HCT116 (cell line): ENCODE results near the gene CD7.

Source experiments
- EZH2 ChIP-seq: fragments of 200-600 bp; sonication (generic); IDR thresholded peaks from 2 replicates; pipeline ENCODE4 v1.6.1; 2017; ENCODE audit warnings: antibody characterized with exemption, mixed run types
- JUND ChIP-seq: IDR thresholded peaks from 2 replicates; pipeline ENCODE4 v1.6.1; 2012
- POLR2A ChIP-seq: IDR thresholded peaks from 2 replicates; pipeline ENCODE4 v1.7.0; 2011; ENCODE audit warnings: borderline replicate concordance; ENCODE audit not compliant: insufficient read depth, insufficient read length; ENCODE audit errors: extremely low read depth
- POLR2AphosphoS5 ChIP-seq: IDR thresholded peaks from 2 replicates; pipeline ENCODE4 v1.6.1; 2011; ENCODE audit warnings: mild to moderate bottlenecking, low read depth, low read length, moderate library complexity
- RAD21 ChIP-seq: IDR thresholded peaks from 2 replicates; pipeline ENCODE4 v1.6.1; 2012; ENCODE audit warnings: low read depth, mild to moderate bottlenecking
- ZFX ChIP-seq: fragments of 450-650 bp; IDR thresholded peaks from 2 replicates; pipeline ENCODE4 v1.6.1; 2017
- TF ChIP-seq, protein P1 (sequence below), 3 experiments: fragments of 200-600 bp in 1 of 3; sonication (generic) in 1 of 3; IDR thresholded peaks in 2 of 3; conservative IDR thresholded peaks in 1 of 3; 2 replicates each; pipeline ENCODE4 v1.5.1; 2012 to 2017; ENCODE audit warnings: low read depth in 2 of 3, low read length in 2 of 3, antibody characterized with exemption in 1 of 3, borderline replicate concordance in 1 of 3, control low read depth in 1 of 3, mild to moderate bottlenecking in 1 of 3, mixed read lengths in 1 of 3, mixed run types in 1 of 3, moderate library complexity in 1 of 3; ENCODE audit not compliant: insufficient read depth in 1 of 3
- TF ChIP-seq, protein P2 (sequence below): IDR thresholded peaks from 2 replicates; pipeline ENCODE4 v1.6.1; 2012
- TF ChIP-seq, protein P3 (sequence below): IDR thresholded peaks from 2 replicates; pipeline ENCODE4 v1.6.1; 2012

DNA sequence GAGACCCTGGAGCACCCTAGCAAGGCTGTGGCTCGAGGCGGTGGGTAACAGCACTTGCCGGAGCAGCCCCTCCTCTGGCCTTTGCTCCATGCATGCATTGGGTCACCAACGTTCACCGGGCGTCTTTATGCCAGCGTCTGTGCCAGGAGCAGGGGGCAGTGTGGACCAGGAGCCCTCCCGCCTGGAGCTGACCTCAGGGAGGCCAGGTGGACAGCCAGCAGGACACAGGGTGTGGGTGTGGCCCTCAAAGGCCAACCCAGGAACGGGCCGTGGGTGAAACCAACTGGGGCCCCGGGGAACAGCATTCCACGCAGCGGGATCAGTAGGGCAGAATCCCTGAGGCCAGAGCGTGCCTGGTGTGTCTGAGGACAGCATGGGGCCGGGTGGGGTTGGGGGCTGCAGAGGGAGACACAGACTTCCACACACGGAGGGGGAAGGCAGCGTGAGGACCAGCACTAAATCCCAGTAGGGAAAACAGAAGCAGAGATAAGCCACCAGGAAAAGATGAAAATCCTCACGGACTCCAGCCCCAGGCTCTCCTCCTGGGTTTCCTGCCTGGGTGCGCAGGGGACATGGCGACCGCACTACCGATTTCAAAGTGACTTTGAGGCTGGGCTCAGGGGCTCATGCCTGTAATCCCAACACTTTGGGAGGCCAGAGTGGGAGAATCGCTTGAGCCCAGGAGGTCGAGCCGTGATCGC lies 2.9 kb upstream of the CD7 start:
- no peak for TF ChIP-seq POLR2AphosphoS5
- no peak for TF ChIP-seq RAD21
- TF ChIP-seq ZFX = no peak
- TF ChIP-seq, protein P1, sequence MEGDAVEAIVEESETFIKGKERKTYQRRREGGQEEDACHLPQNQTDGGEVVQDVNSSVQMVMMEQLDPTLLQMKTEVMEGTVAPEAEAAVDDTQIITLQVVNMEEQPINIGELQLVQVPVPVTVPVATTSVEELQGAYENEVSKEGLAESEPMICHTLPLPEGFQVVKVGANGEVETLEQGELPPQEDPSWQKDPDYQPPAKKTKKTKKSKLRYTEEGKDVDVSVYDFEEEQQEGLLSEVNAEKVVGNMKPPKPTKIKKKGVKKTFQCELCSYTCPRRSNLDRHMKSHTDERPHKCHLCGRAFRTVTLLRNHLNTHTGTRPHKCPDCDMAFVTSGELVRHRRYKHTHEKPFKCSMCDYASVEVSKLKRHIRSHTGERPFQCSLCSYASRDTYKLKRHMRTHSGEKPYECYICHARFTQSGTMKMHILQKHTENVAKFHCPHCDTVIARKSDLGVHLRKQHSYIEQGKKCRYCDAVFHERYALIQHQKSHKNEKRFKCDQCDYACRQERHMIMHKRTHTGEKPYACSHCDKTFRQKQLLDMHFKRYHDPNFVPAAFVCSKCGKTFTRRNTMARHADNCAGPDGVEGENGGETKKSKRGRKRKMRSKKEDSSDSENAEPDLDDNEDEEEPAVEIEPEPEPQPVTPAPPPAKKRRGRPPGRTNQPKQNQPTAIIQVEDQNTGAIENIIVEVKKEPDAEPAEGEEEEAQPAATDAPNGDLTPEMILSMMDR (IDR thresholded peaks at IDR 0.05 in 2 of 3, conservative IDR thresholded peaks at IDR 0.05 in 1 of 3; ENCODE audit: borderline replicate concordance in 1 of 3, insufficient read depth in 1 of 3, low read depth in 2 of 3, low read length in 2 of 3) = no peak
- no peak for TF ChIP-seq POLR2A
- TF ChIP-seq JUND = no peak
- TF ChIP-seq EZH2 = no peak
- TF ChIP-seq, protein P2, sequence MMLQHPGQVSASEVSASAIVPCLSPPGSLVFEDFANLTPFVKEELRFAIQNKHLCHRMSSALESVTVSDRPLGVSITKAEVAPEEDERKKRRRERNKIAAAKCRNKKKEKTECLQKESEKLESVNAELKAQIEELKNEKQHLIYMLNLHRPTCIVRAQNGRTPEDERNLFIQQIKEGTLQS = no peak
- TF ChIP-seq, protein P3, sequence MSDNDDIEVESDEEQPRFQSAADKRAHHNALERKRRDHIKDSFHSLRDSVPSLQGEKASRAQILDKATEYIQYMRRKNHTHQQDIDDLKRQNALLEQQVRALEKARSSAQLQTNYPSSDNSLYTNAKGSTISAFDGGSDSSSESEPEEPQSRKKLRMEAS = no peak
